Kidney epithelial cell (primary cell): ENCODE data around the gene BRD3OS. TPM values are rescaled to one million over a fixed set of nuclear protein-coding genes. Genes with fewer than 3 reads are reported as not detected.

Source experiments
- DNase-seq: peaks from one replicate; pipeline ENCODE4 v3.0.0-alpha.2; 2010; ENCODE audit warnings: low read depth
- H3K27me3 ChIP-seq: 2 replicates; pipeline ENCODE4 v1.6.0; 2011; ENCODE audit warnings: low read length; ENCODE audit not compliant: control insufficient read depth, insufficient read depth
- H3K36me3 ChIP-seq: 2 replicates; pipeline ENCODE4 v1.5.1; 2011; ENCODE audit warnings: low read length; ENCODE audit not compliant: control insufficient read depth, insufficient read depth
- H3K4me3 ChIP-seq: 2 replicates; pipeline ENCODE4 v1.5.1; 2011; ENCODE audit warnings: low read depth, mild to moderate bottlenecking, control low read depth, low read length
- CTCF ChIP-seq: IDR thresholded peaks from 2 replicates; pipeline ENCODE4 v1.5.1; 2011; ENCODE audit warnings: mild to moderate bottlenecking, moderate library complexity, low read length, control low read depth, inconsistent platforms; ENCODE audit not compliant: insufficient read depth, poor library complexity, severe bottlenecking
- total RNA-seq: library from RNA; depleted of rRNA; stranded (reverse); fragments of >200 nt; gene quantifications from 2 replicates; pipeline ENCODE4 v1.2.3, GENCODE V29; 2015

The BRD3OS gene
- total RNA-seq, 1 donor from 2014 or later = 12.8 TPM

GRCh38 chr9:134076644-134077043 lies 51.4 kb downstream of the BRD3OS start:
- TF ChIP-seq CTCF = no peak
- Histone ChIP-seq H3K36me3 (no peaks in the 10 kb centered on the region), H3K4me3 (no peak overlapping the region), H3K27me3 (peaks cover 2% of the 10 kb centered on the region)
- DNase-seq = no peak

Other genes with a start within 250 kb of the BRD3OS start
- gene VAV2, start 33.2 kb upstream of the BRD3OS start, total RNA-seq = 37.8 and 48.3 TPM in 2 replicates
- 23.3 and 32.0 TPM in 2 replicates for gene BRD3, start 42.5 kb downstream of the BRD3OS start, total RNA-seq
- gene WDR5, start 110.6 kb downstream of the BRD3OS start, total RNA-seq = 28.3 and 28.8 TPM in 2 replicates
- gene RNU6ATAC, start 139.1 kb downstream of the BRD3OS start, total RNA-seq = not detected in 2 replicates